ENCODE results near the gene NQO1.

NQO1 gene

DNA sequence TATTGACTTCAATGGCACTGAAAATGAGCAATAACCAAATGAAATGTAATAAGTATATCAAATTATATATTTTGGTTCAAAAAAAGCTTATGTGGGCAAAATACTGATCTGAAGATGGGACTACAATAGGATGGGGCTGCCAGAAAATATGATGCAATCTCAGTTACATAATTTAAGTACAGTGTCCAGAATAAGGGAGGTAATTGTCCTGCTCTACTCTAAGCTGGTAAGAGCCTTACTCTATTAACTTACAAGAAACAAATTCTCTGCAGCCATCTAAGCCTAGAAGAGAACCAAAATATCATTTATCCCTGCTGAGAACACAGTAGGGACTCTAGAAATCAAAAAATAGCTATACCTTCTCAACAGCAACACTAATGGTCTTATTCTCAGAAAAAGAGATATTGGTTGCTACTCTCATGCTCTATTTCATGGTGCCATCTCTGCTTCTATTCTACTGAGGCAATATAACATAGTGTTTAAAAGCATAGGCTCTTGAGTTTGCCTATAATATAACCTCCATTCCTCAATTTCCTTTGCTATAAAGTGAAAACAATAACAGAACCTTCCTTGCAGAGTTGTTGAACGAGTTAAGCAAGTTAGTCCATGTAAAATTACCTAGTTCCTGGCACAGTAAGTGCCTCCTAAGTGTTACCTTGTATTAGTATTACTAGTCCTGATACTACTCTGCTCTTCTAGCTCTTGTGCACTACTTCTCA, 19.9 kb downstream of the NQO1 start:
- DNase-seq (ENCODE audit: low read depth): no peak

- no peak for DNase-seq (ENCODE audit: low read depth)
Observed at GRCh38 chr16:69703638-69704037, 22.7 kb downstream of the NQO1 start.

DNA sequence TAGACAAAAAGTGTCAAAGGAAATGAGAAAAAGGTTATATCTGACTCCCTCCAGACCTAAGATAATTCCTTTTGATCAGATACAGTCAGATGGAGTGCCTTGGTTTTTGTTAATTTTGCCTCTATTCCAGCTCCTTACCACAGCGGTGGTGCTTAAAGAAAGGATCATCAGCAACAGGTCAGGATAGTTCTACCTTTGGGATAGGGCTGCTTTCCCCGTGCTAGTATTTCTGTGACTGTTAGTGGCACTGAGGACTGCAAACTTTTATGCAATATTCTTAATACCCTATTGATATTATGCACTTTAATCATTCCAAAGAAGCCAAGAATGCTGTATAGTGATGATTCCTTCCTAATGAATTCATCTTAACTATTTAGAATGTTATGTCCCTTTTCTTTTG, 24.5 kb downstream of the NQO1 start:
- no peak for DNase-seq (ENCODE audit: low read depth)

DNA sequence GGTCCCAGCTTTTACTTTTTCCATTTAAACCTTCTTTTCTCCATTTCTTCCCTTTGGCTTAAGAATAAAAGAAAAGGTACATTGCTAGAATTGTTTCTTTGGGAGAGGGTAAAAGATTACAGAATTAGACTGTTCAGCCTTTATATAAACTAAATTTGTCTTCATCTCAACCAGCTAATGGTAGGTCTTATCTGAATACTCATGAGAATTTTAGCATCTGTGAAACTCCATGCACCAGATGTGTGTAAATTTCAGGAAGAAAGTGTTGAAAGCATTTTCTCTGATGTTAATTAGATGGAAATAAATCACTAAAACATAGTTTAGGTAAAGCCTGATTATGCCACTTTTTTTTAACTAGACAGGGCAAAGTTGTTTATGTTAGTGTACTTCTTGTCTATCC, 24.9 kb downstream of the NQO1 start:
- DNase-seq (ENCODE audit: low read depth): no peak

GRCh38 chr16:69699915-69700314, 26.4 kb downstream of the NQO1 start:
- no peak for DNase-seq (ENCODE audit: low read depth)

- no peak for DNase-seq (ENCODE audit: low read depth)
Observed at GRCh38 chr16:69698404-69698803, 28.0 kb downstream of the NQO1 start.

- DNase-seq (ENCODE audit: low read depth): no peak
Observed at GRCh38 chr16:69693916-69694315, 32.4 kb downstream of the NQO1 start.

- no peak for DNase-seq (ENCODE audit: low read depth)
Observed at GRCh38 chr16:69691980-69692911, 34.1 kb downstream of the NQO1 start.

- no peak for DNase-seq (ENCODE audit: low read depth)
Observed at GRCh38 chr16:69688589-69688988, 37.8 kb downstream of the NQO1 start.

GRCh38 chr16:69680358-69680757, 46.0 kb downstream of the NQO1 start:
- no peak for DNase-seq (ENCODE audit: low read depth)

- no peak for DNase-seq (ENCODE audit: low read depth)
Observed at GRCh38 chr16:69672998-69673713, 53.2 kb downstream of the NQO1 start.

- no peak for DNase-seq (ENCODE audit: low read depth)
Observed at GRCh38 chr16:69672315-69672997, 53.9 kb downstream of the NQO1 start.

GRCh38 chr16:69669577-69669976, 56.8 kb downstream of the NQO1 start:
- DNase-seq (ENCODE audit: low read depth): no peak

- no peak for DNase-seq (ENCODE audit: low read depth)
Observed at GRCh38 chr16:69663846-69664245, 62.5 kb downstream of the NQO1 start.

DNA sequence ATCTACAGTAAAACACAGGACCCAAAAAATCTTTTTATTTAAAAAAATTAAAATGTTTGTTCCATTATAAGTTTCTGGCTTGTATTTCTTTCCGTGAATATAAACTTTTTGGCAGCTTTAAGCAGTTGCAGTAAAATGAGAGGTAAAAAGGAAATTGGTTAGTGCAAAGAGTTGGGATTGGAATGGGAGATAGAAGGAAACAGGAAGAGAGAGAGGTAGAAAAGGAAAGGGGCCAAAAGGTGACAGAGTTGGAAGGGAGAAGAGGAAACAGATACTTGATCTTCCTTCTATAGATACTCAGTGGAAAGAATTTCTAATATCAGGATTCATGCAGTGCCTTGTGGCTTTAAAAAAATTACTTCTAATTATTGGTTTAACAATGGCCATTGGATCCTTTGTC, 63.5 kb downstream of the NQO1 start:
- no peak for DNase-seq (ENCODE audit: low read depth)

- DNase-seq (ENCODE audit: low read depth): no peak
Observed at GRCh38 chr16:69660166-69660565, 66.2 kb downstream of the NQO1 start.

Data from activated T-cell treated with anti-CD3 and anti-CD28 coated beads for 48 hours (primary cell).